Measurements from ENCODE around the gene RABGAP1L.
"Not testable (repeated sequence)": the region's sequence is repeated elsewhere in the genome, so short reads cannot be mapped to it uniquely, and the experiment has no call there.

RABGAP1L gene

DNA sequence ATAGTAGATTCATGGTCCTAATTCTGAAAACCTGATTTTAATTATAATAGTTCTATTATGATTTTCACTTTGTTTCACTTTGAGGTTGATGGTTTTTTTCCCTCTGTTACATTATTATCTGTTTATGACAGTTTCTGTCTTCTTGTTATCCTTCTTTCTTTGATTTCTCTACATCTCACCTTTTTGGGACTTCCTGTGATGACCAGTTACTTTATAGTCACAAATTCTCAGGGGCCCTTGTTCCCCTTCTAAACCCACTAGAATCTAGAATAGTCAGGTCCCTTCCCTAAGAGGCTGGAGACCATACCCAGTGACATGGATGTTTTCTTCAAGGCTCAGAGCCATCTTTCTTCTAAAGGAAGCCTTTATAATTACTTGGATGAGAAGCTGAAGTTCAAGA is 526.9 kb downstream of the RABGAP1L start:
- DNase-seq: no peak

DNA sequence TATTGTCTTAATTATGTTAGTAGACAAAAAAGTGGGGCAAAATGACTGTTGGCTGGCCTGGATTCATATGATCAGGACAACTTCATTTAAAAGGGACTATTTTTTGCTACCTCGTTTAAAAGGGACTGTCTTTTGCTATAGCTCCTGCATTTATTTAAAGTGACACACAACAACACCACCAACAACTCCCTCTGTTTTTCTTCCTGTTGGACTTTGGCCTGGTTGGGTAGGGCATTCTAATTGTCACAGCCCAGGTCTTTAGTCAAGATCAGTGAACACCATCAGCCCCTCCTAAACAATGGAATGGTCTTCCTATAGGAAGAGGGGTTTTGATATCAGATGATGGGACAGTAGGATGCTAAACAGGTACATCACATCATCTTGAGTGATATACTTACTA is 530.2 kb downstream of the RABGAP1L start:
- no peak for DNase-seq

- DNase-seq: no peak
Observed at GRCh38 chr1:174690266-174690665, 530.9 kb downstream of the RABGAP1L start.

- DNase-seq: no peak
Observed at GRCh38 chr1:174692313-174692712, 533.0 kb downstream of the RABGAP1L start.

GRCh38 chr1:174693085-174693484 is 533.8 kb downstream of the RABGAP1L start:
- DNase-seq: no peak

DNA sequence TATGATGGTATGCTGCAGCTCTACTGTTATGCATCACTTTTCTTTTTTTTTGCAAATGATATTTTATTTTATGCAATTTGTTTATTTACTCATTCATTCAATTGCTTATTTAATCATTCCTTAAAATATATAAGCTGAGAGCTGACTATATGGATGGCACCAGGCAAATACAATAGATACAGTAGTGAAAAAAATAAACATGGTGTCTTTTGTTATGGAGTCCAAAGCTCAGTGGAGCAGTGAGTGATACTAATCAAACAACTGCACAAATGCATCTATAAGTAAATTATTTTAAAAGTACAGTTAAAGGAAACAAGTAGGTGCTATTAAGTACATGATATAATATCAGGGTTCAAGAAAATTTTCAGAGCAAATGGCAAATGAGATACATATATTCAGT is 534.2 kb downstream of the RABGAP1L start:
- not testable (repeated sequence) for DNase-seq

GRCh38 chr1:174696026-174696821 is 536.9 kb downstream of the RABGAP1L start:
- DNase-seq: no peak

DNA sequence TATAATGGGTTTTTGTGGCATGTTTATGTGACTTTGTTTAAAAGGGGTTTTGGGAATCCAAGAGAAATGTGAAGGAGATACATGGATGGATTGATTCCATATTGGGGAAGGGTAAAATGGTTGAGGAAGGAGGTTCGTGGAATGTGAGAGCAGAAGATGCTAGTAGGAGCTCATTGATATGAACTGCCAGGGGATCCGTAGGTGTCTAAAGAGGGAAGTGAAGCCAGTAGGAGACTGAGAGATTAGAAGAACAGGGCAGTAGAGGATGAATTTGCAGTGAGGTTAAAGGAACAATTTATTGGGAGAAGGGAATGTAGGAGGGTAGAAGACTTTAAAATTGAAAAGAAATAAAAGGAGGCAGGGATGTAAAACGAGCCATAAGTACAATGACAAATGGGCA is 541.0 kb downstream of the RABGAP1L start:
- no peak for DNase-seq

DNA sequence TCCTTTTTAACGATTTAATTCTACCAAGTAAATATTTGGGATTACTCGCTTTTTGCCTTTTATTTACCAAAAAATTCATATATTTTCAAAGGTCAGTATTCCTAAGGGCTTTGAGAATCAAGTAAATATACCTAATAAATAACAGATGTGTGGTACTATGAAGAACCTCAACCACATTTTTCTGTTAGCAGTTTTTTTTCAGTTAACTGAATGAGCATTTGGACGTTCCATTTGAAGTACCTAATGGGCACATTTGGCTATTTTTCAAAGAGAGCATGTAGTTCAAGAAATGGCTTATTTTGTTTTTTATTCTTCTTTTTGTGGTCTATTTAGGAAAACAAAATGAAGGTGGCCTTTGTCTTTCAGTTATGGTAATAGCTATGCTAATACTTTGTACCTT is 541.5 kb downstream of the RABGAP1L start:
- DNase-seq: no peak

DNA sequence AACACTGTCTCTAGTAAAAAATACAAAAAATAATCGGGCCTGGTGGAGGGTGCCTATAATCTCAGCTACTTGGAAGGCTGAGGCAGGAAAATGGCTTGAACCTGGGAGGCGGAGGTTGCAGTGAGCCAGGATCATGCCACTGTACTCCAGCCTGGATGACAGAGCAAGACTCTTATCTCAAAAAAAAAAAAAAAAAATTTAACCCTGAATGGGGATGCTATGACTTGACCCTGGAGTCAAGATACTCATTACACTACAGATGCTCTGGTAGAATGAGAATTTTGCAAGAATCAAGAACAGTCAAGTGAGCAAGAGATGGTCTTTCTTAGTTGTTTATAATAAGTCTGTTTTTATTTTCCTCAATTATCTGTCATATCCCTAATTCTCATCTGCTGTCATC is 542.2 kb downstream of the RABGAP1L start:
- DNase-seq: no peak

DNA sequence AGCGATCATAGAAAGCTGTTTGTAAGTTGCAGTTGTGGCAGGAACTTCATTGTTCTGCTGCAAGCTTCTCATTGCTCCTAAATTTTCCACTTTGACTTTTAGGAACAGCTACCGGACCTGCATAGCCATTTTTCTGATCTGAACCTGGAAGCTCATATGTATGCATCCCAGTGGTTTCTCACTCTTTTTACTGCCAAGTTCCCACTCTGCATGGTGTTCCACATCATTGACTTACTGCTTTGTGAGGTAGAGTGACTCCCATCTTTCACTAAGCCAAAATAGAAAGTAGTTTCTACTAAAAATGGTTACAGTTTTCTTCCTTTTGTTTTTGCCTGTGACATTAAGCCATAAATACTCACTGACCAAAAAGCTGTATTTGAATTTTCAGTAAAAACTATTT is 542.7 kb downstream of the RABGAP1L start:
- DNase-seq: no peak

DNA sequence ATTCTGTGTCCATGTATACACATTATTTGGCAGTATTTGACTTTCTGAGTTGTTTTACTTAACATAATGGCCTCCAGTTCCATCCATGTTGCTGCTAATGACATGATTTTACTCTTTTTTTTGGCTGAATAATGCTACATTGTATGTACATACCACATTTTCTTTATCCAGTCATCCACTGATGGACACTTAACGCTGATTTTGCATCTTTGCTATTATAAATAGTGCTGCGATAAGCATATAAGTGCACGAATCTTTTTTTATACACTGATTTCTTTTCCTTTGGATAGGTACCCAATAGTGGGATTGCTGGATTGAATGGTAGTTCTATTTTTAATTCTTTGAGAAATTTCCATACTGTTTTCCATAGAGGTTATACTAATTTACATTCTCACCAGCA is 544.0 kb downstream of the RABGAP1L start:
- no peak for DNase-seq

- no peak for DNase-seq
Observed at GRCh38 chr1:174704300-174704699, 545.0 kb downstream of the RABGAP1L start.

DNA sequence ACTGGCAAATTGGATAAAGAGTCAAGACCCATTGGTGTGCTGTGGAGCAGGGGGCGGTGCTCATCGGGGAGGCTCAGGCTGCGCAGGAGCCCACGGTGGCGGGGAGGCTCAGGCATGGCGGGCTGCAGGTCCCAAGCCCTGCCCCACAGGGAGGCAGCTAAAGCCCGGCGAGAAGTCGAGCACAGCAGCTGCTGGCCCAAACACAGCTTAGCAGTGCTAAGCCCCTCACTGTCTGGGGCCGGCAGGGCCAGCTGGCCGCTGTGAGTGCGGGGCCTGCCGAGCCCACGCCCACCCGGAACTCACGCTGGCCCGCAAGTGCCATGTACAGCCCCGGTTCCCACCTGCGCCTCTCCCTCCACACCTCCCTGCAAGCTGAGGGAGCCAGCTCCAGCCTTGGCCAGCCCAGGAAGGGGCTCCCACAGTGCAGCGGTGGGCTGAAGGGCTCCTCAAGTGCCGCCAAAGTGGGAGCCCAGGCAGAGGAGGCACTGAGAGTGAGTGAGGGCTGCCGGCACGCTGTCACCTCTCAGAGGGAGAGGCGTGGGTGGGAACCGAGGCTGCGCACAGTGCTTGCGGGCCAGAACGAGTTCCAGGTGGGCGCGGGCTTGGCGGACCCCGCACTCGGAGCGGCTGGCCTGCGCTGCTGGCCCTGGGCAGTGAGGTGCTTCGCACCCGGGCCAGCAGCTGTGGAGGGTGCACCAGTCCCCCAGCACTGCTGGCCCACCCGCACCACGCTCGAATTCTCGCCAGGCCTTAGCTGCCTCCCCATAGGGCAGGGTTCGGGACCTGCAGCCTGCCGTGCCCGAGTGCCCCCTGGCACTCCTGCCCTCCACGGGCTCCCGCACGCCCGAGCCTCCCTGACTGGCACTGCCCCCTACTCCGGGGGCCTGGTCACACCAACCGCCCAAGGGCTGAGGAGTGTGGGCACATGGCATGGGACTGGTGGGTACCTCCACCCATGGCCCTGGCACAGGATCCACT is 551.8 kb downstream of the RABGAP1L start:
- no peak for DNase-seq

GRCh38 chr1:174711848-174712247 is 552.5 kb downstream of the RABGAP1L start:
- DNase-seq: not testable (repeated sequence)

- DNase-seq: no peak
Observed at GRCh38 chr1:174712541-174712940, 553.2 kb downstream of the RABGAP1L start.

GRCh38 chr1:174713796-174714195 is 554.5 kb downstream of the RABGAP1L start:
- DNase-seq: no peak

DNA sequence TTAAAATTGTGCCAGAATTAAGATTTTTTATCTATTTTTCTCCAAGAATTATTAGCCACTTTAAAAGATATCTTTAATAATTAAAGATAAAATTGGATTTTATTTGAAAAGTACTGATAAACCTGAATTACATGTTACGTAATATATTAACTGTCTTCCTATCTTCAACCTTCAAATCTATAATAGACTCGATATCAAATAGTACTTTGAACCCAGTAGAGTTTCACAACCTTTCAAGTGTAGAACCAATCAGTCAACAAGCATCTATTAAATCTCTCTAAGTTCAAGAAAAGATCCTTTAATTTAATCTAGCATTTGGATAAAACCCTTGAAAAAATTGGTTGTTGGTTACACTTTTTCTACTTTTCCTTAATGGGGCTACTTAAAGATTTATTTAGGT is 559.9 kb downstream of the RABGAP1L start:
- no peak for DNase-seq

DNA sequence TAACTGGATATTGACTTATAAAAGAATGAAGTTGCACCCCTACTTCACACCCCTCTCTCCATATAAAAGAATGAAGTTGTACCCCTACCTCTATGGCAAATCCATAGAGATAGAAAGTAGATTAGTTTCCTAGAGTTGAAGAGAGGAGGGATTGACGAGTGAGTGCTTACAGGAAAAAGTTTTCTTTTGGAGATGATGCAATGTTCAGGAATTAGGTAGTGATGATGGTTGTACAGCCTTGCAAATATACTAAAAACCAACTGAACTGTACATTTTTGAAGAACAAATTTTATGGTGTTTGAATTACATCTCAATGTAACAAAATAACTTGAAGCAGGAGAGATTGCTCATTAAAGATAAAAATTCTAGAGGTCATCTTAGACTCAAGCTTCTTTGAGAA is 561.3 kb downstream of the RABGAP1L start:
- no peak for DNase-seq

DNA sequence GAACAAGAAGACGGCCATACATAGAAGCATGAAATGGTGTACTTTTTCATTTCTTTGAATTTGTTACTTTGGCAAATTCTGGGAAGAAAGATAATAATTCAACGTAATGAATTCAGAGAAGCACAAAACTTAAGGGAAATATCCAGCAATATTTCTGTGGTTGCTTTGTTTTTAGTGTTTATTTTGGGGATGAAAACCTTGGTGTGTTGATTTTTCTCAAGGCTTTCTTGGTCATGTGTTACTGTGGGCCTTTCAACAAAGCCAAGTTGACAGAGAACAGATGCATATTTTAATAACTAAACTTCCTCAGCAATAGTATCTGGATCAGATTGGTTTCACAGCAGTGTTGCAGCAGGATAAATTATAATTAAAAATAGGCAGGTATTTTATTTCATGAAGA is 561.9 kb downstream of the RABGAP1L start:
- DNase-seq: no peak

DNA sequence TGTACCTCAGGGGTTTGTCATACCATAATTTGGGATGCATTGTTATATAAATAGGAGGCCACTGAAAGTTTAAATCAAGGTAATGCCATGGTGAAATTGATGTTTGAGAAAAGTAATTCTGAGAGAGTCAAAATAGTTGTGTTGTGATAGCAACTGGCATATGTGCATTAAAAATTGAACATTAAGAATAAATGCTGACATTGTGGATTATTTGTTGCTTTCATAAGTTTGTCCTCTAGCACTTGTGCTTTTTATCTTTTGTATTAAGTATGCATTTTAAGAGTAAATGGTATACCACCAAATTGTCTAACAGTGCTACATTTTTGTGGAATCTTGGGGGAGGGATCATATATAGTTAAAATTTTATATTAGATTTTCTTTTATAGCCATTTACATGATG is 564.5 kb downstream of the RABGAP1L start:
- DNase-seq: no peak

DNA sequence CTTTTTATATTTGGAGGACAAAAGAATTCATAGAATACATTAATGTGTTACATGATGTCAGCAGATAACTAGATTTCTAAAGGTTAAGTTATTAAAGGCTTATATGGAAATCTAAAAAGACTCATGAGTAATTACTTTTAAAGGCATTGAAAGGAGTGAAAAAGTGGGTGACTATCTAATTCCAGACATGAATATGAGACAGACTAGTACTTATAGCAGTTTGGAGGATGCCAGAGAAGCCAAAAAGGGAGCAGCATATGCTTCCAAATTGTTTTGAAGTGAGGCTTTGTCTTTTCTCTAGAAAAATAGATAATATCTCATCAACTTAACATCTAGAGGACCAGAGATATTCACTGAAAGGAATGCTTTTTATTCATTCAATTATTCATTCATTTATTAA is 564.9 kb downstream of the RABGAP1L start:
- DNase-seq: no peak

DNA sequence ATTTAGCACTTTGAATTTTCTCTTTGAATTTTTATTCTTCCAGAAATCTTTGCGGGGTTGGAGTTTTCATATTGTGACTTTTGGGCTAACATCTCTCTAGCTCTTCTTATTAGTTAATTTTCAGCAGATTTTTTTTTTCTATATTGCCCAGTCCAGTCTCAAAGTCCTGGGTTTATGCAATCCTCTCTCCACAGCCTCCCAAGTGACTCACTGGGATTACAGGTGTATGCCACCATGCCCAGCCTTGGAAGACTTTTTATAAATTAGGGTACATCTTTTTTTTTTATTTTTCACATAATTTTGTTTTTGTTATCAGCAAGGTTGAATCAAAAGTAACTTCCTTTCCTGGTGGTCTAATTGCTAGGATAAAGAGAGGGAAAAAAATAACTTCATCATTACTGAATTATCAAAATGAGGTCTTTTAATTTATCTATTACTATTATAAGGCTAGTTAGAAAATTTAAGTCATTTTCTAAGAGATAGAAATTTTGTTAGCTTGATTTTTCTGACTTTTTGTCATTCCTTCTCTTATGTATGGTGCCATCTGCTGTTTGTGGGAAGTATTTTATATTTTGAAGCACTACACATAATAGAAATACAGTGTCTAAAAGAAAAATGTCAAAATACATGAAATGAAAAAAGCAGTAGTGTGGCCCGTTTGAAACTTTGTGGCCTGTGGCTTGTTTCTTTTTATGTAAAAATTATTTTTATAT is 567.0 kb downstream of the RABGAP1L start:
- no peak for DNase-seq

All from CD4-positive, alpha-beta T cell treated with Interleukin-17A for 4 hours (primary cell).